Panc1 (cell line): Measurements from ENCODE around the gene TMEM108. TPM values are rescaled to one million over a fixed set of nuclear protein-coding genes. Genes with fewer than 3 reads are reported as not detected.
A peak's percentile ranks its signal among the peaks of the same experiment; 100 is the strongest.

Source experiments
- ATAC-seq: fragments of 200-7000 bp; cut with Tn5 transposase; 2 replicates; pipeline ENCODE4 v1.9.1; 2020; ENCODE audit warnings: mild to moderate bottlenecking, moderate library complexity
- BruUV-seq: library from RNA; stranded (reverse); fragments of 400-500 nt; replicated peaks from 2 replicates; lab custom pipeline; 2021; lab: Mats Ljungman, UMichigan
- CTCF ChIA-PET: fragments of 300-600 bp; sonication (Branson Sonifier 250); formaldehyde crosslinking; loops from one replicate; lab custom pipeline; 2022; ENCODE audit warnings: antibody characterized with exemption; lab: Charles Lee
- POLR2A ChIA-PET: fragments of 300-600 bp; sonication (Branson Sonifier 250); formaldehyde crosslinking; loops from one replicate; lab custom pipeline; 2022; ENCODE audit warnings: antibody characterized with exemption; lab: Charles Lee
- DNase-seq: peaks from one replicate; pipeline ENCODE4 v3.0.0-alpha.2; 2010; ENCODE audit warnings: low read depth, low spot score
- H3K27ac ChIP-seq: 2 replicates; pipeline ENCODE4 v1.5.1; 2011; ENCODE audit warnings: mild to moderate bottlenecking, low read length, inconsistent platforms
- H3K27me3 ChIP-seq: fragments of 200-500 bp; sonication (Bioruptor generic); 2 replicates; pipeline ENCODE4 v1.6.0; 2014; ENCODE audit warnings: low read length, inconsistent platforms; ENCODE audit not compliant: control insufficient read depth, insufficient read depth
- H3K36me3 ChIP-seq: fragments of 200-500 bp; sonication (Bioruptor generic); 2 replicates; pipeline ENCODE4 v1.5.1; 2014; ENCODE audit warnings: inconsistent platforms, mild to moderate bottlenecking, low read length, moderate library complexity; ENCODE audit not compliant: control insufficient read depth, insufficient read depth
- H3K4me1 ChIP-seq: 2 replicates; pipeline ENCODE4 v1.5.1; 2011; ENCODE audit warnings: inconsistent platforms, mild to moderate bottlenecking, low read length, moderate library complexity; ENCODE audit not compliant: control insufficient read depth, insufficient read depth
- H3K4me3 ChIP-seq, 2 experiments: 2 replicates each; pipeline ENCODE4 v1.5.1; 2011 to 2012; ENCODE audit warnings: low read depth in 2 of 2, low read length in 2 of 2, mild to moderate bottlenecking in 2 of 2, inconsistent platforms in 1 of 2, moderate library complexity in 1 of 2
- H3K9me3 ChIP-seq: fragments of 200-500 bp; sonication (Bioruptor generic); 2 replicates; pipeline ENCODE4 v1.5.1; 2014; ENCODE audit warnings: low read depth, mild to moderate bottlenecking, inconsistent platforms, low read length, moderate library complexity; ENCODE audit not compliant: control insufficient read depth, insufficient read depth
- CTCF ChIP-seq: fragments of 450-650 bp; IDR thresholded peaks from 2 replicates; pipeline ENCODE4 v1.5.1; 2017; ENCODE audit warnings: mild to moderate bottlenecking
- POLR2AphosphoS5 ChIP-seq: IDR thresholded peaks from 2 replicates; pipeline ENCODE4 v1.6.1; 2012; ENCODE audit warnings: mild to moderate bottlenecking, low read depth, low read length, moderate library complexity
- REST ChIP-seq, 2 experiments: IDR thresholded peaks; 2 replicates each; pipeline ENCODE4 v1.6.1; 2011 to 2012; ENCODE audit warnings: low read depth in 2 of 2, control low read depth in 1 of 2, low read length in 1 of 2, mild to moderate bottlenecking in 1 of 2, moderate library complexity in 1 of 2; ENCODE audit not compliant: insufficient read depth in 1 of 2
- SIN3A ChIP-seq: IDR thresholded peaks from 2 replicates; pipeline ENCODE4 v1.6.1; 2012; ENCODE audit warnings: low read depth, mild to moderate bottlenecking, low read length, moderate library complexity, borderline replicate concordance; ENCODE audit not compliant: insufficient read depth
- TCF7L2 ChIP-seq: IDR thresholded peaks from 2 replicates; pipeline ENCODE4 v1.6.1; 2011; ENCODE audit warnings: mild to moderate bottlenecking, low read depth, low read length, inconsistent platforms
- in situ Hi-C: cut with HindIII; loops from 2 replicates; pipeline ENCODE4 v1.10.0; 2016; ENCODE audit warnings: low sequenced_read_pairs, low pct_unique_long_range_greater_than_20kb
- intact Hi-C: fragments of 100-400 bp; cut with micrococcal nuclease; formaldehyde crosslinking; loops from one replicate; pipeline ENCODE4 v1.10.0; 2022; ENCODE audit not compliant: unreplicated experiment
- total RNA-seq: library from RNA; stranded (reverse); gene quantifications from one replicate; pipeline ENCODE4 v1.2.1, GENCODE V29; 2021; ENCODE audit not compliant: unreplicated experiment

The TMEM108 gene
- total RNA-seq, 1 experiment from 2014 or later, result 0.41 TPM

GRCh38 chr3:133038731-133039375 is 662 bp downstream of the TMEM108 start:
- H3K27me3 ChIP-seq, result peaks cover 41% of the 10 kb centered on the region
- in situ Hi-C loops, result no loop called here
- peak; percentile 37; the same call in 1 of the 2 replicates for ATAC-seq
- no peaks in the 10 kb centered on the region for H3K36me3 ChIP-seq
- intact Hi-C loops, result no loop called here
- H3K4me1 ChIP-seq, result peaks cover 19% of the 10 kb centered on the region; the same call in 1 of the 2 replicates
- H3K9me3 ChIP-seq, result no peaks in the 10 kb centered on the region
- DNase-seq, result no peak
- ChIA-PET POLR2A (interaction anchor here (0.6 kb wide), 1 partner anchor 354 kb away, joined by 3 read pairs; no protein-coding TSS in a partner anchor), CTCF (interaction anchor here (0.7 kb wide), 2 partner anchors 184 to 204 kb away, joined by 3 to 4 read pairs; no protein-coding TSS in a partner anchor)
- H3K27ac ChIP-seq, result no peak overlapping the region
- TF ChIP-seq REST (IDR thresholded peaks at IDR 0.05; ENCODE audit: insufficient read depth in 1 of 2, low read depth in 2 of 2, low read length in 1 of 2) (no peak), SIN3A (no peak), POLR2AphosphoS5 (no peak), TCF7L2 (no peak), CTCF (no peak)
- no TSS peak for BruUV-seq
- H3K4me3 ChIP-seq, result peak overlapping the region; percentile 25 to 41

- no TSS peak for BruUV-seq
- intact Hi-C loops, result loop anchor here (1.0 to 5.0 kb wide), 3 partner anchors 309 to 382 kb away; no protein-coding TSS in a partner anchor
- in situ Hi-C loops, result no loop called here
- TF ChIP-seq CTCF, result peak; percentile 93
- TF ChIP-seq POLR2AphosphoS5, result no peak
- Histone ChIP-seq H3K36me3 (no peaks in the 10 kb centered on the region), H3K27ac (no peak overlapping the region; the same call in 1 of the 2 replicates), H3K27me3 (peaks cover 31% of the 10 kb centered on the region), H3K4me1 (peaks cover 19% of the 10 kb centered on the region; the same call in 1 of the 2 replicates), H3K9me3 (no peaks in the 10 kb centered on the region), H3K4me3 (no peak overlapping the region)
- peak; percentile 94 for ATAC-seq
- ChIA-PET POLR2A (no interaction called here), CTCF (interaction anchor here (0.6 to 1.4 kb wide), 10 partner anchors 9 to 538 kb away, joined by 3 to 18 read pairs (median 4); partner anchors contain the start of gene CDV3)
- peak; percentile 20 for DNase-seq
These were observed 2.7 kb downstream of the TMEM108 start for GRCh38 chr3:133040696-133041523.
